HL-60 (cell line): ENCODE results near the gene ZNF518B.

Source experiments
- GABPA ChIP-seq: IDR thresholded peaks from 2 replicates; pipeline ENCODE4 v1.6.1; 2012; ENCODE audit warnings: low read depth
- POLR2AphosphoS5 ChIP-seq: IDR thresholded peaks from 2 replicates; pipeline ENCODE4 v1.6.1; 2012; ENCODE audit warnings: low read depth
- SPI1 ChIP-seq: IDR thresholded peaks from 2 replicates; pipeline ENCODE4 v1.6.1; 2012; ENCODE audit warnings: low read depth, mild to moderate bottlenecking, borderline replicate concordance
- TF ChIP-seq, protein P1 (sequence below): IDR thresholded peaks from one replicate; pipeline ENCODE4 v1.5.1; 2011; ENCODE audit warnings: low read length, control low read depth, inconsistent platforms; ENCODE audit not compliant: insufficient read depth
- TF ChIP-seq, protein P2 (sequence below): IDR thresholded peaks from 2 replicates; pipeline ENCODE4 v1.6.1; 2012; ENCODE audit warnings: low read depth; ENCODE audit not compliant: insufficient replicate concordance

DNA sequence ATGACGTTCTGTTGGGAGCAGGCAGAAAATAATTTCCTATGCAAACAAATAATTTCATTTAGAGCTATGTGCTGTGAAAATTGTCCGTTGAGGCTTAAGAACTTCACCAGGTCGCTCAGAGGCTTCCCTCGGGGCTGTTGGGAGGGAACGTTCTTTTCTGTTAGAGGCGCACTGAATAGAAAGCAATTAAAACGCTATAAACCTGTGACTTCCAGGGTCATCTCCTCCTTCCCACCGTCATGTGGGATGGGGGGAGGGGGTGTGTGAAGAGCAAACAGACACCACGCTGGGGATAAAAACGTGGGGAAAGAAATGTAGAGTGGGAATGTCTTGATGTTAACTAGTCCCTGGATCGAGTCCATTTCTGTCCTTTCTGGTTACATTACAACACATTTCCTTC is 35.2 kb upstream of the ZNF518B start:
- no peak for TF ChIP-seq GABPA
- TF ChIP-seq, protein P1, sequence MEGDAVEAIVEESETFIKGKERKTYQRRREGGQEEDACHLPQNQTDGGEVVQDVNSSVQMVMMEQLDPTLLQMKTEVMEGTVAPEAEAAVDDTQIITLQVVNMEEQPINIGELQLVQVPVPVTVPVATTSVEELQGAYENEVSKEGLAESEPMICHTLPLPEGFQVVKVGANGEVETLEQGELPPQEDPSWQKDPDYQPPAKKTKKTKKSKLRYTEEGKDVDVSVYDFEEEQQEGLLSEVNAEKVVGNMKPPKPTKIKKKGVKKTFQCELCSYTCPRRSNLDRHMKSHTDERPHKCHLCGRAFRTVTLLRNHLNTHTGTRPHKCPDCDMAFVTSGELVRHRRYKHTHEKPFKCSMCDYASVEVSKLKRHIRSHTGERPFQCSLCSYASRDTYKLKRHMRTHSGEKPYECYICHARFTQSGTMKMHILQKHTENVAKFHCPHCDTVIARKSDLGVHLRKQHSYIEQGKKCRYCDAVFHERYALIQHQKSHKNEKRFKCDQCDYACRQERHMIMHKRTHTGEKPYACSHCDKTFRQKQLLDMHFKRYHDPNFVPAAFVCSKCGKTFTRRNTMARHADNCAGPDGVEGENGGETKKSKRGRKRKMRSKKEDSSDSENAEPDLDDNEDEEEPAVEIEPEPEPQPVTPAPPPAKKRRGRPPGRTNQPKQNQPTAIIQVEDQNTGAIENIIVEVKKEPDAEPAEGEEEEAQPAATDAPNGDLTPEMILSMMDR, result no peak
- TF ChIP-seq, protein P2, sequence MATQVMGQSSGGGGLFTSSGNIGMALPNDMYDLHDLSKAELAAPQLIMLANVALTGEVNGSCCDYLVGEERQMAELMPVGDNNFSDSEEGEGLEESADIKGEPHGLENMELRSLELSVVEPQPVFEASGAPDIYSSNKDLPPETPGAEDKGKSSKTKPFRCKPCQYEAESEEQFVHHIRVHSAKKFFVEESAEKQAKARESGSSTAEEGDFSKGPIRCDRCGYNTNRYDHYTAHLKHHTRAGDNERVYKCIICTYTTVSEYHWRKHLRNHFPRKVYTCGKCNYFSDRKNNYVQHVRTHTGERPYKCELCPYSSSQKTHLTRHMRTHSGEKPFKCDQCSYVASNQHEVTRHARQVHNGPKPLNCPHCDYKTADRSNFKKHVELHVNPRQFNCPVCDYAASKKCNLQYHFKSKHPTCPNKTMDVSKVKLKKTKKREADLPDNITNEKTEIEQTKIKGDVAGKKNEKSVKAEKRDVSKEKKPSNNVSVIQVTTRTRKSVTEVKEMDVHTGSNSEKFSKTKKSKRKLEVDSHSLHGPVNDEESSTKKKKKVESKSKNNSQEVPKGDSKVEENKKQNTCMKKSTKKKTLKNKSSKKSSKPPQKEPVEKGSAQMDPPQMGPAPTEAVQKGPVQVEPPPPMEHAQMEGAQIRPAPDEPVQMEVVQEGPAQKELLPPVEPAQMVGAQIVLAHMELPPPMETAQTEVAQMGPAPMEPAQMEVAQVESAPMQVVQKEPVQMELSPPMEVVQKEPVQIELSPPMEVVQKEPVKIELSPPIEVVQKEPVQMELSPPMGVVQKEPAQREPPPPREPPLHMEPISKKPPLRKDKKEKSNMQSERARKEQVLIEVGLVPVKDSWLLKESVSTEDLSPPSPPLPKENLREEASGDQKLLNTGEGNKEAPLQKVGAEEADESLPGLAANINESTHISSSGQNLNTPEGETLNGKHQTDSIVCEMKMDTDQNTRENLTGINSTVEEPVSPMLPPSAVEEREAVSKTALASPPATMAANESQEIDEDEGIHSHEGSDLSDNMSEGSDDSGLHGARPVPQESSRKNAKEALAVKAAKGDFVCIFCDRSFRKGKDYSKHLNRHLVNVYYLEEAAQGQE, result no peak
- no peak for TF ChIP-seq POLR2AphosphoS5
- TF ChIP-seq SPI1, result no peak
